Bone marrow (tissue), 2 donors: ENCODE measurements around the gene FSTL4.

Experiments used
- DNase-seq, 2 donors: peaks; one replicate each; lab custom pipeline; 2025; lab: John Stamatoyannopoulos, UW

Gene FSTL4

GRCh38 chr5:133241179-133242092 lies 370.9 kb downstream of the FSTL4 start:
- no peak for DNase-seq

- DNase-seq = no peak
These were observed 371.8 kb downstream of the FSTL4 start for GRCh38 chr5:133240425-133241091.

GRCh38 chr5:133238426-133239205 lies 373.7 kb downstream of the FSTL4 start:
- no peak for DNase-seq

GRCh38 chr5:133236976-133237375 lies 375.4 kb downstream of the FSTL4 start:
- DNase-seq = no peak

- DNase-seq = no peak
These were observed 375.8 kb downstream of the FSTL4 start for GRCh38 chr5:133236541-133236951.

- DNase-seq = no peak
These were observed 376.5 kb downstream of the FSTL4 start for GRCh38 chr5:133235696-133236426.

GRCh38 chr5:133234911-133235310 lies 377.4 kb downstream of the FSTL4 start:
- no peak for DNase-seq

GRCh38 chr5:133234273-133234672 lies 378.1 kb downstream of the FSTL4 start:
- no peak for DNase-seq

- no peak for DNase-seq
These were observed 378.7 kb downstream of the FSTL4 start for GRCh38 chr5:133233616-133234015.

- no peak for DNase-seq
These were observed 379.4 kb downstream of the FSTL4 start for GRCh38 chr5:133232911-133233310.

- DNase-seq = no peak
These were observed 379.9 kb downstream of the FSTL4 start for GRCh38 chr5:133232435-133232834.

- no peak for DNase-seq
These were observed 380.3 kb downstream of the FSTL4 start for GRCh38 chr5:133232011-133232410.

- no peak for DNase-seq
These were observed 381.3 kb downstream of the FSTL4 start for GRCh38 chr5:133230823-133231578.

GRCh38 chr5:133229931-133230664 lies 382.2 kb downstream of the FSTL4 start:
- DNase-seq = no peak

- no peak for DNase-seq
These were observed 384.0 kb downstream of the FSTL4 start for GRCh38 chr5:133228316-133228715.

GRCh38 chr5:133227897-133228296 lies 384.4 kb downstream of the FSTL4 start:
- DNase-seq = no peak

- no peak for DNase-seq
These were observed 385.3 kb downstream of the FSTL4 start for GRCh38 chr5:133227082-133227481.

- DNase-seq = no peak
These were observed 386.2 kb downstream of the FSTL4 start for GRCh38 chr5:133226186-133226585.

- DNase-seq = no peak
These were observed 386.6 kb downstream of the FSTL4 start for GRCh38 chr5:133225671-133226152.

- no peak for DNase-seq
These were observed 389.4 kb downstream of the FSTL4 start for GRCh38 chr5:133222979-133223378.
